Breast epithelium (tissue), 3 donors: Measurements from ENCODE around the gene OXSR1.
"Not testable (repeated sequence)": the region's sequence is repeated elsewhere in the genome, so short reads cannot be mapped to it uniquely, and the experiment has no call there.

ENCODE experiments used
- CTCF ChIP-seq, 3 donors: fragments of 450-650 bp; IDR thresholded peaks; one replicate each; pipeline ENCODE4 v1.5.1; 2016 to 2017; ENCODE audit warnings: antibody characterized with exemption in 3 of 3, mild to moderate bottlenecking in 3 of 3, moderate library complexity in 3 of 3
- POLR2A ChIP-seq: fragments of 450-650 bp; IDR thresholded peaks from one replicate; pipeline ENCODE4 v1.6.1; 2016; ENCODE audit warnings: antibody characterized with exemption, mild to moderate bottlenecking, moderate library complexity
- POLR2AphosphoS5 ChIP-seq, 3 donors: sonication (generic); formaldehyde crosslinking; IDR thresholded peaks; one replicate each; pipeline ENCODE4 v1.6.1; 2017; ENCODE audit warnings: antibody characterized with exemption in 3 of 3

- not testable (repeated sequence) for TF ChIP-seq CTCF (IDR thresholded peaks at IDR 0.05); POLR2A; POLR2AphosphoS5 (IDR thresholded peaks at IDR 0.05)
These were observed 37.6 kb downstream of the OXSR1 start for GRCh38 chr3:38202931-38203330.
